Frontal cortex (tissue), 1 donor: ENCODE results near the gene BTC. TPM values are rescaled to one million over a fixed set of nuclear protein-coding genes. Genes with fewer than 3 reads are reported as not detected.

Experiments
- total RNA-seq: library from RNA; depleted of rRNA; stranded (reverse); fragments of >200 nt; gene quantifications from one replicate; pipeline ENCODE4 v1.2.3, GENCODE V29; 2014

BTC gene
- total RNA-seq, 1 donor from 2014 or later: not detected

Other genes starting within 250 kb of the BTC start
- gene PARM1, start 138.6 kb upstream of the BTC start, total RNA-seq: 7.3 TPM